Activated CD4-positive, alpha-beta memory T cell treated with anti-CD3 and anti-CD28 coated beads, Interleukin-2, amount 10 ng/mL, durations not matched to agents 7 days and 5 days (primary cell): ENCODE results near the gene ANKRD34A. TPM values are rescaled to one million over a fixed set of nuclear protein-coding genes. Genes with fewer than 3 reads are reported as not detected.

ENCODE experiments used
- CTCF ChIA-PET: fragments of 350-600 bp; sonication (Branson Sonifier 250); formaldehyde crosslinking; loops from one replicate; lab custom pipeline; 2021; ENCODE audit warnings: antibody characterized with exemption, inconsistent platforms; lab: Charles Lee
- POLR2A ChIA-PET: fragments of 350-600 bp; sonication (Branson Sonifier 250); formaldehyde crosslinking; loops from one replicate; lab custom pipeline; 2021; ENCODE audit warnings: antibody characterized with exemption; lab: Charles Lee
- DNase-seq: peaks from one replicate; pipeline ENCODE4 v3.0.0-alpha.2; 2020
- H3K27ac Mint-ChIP-seq: one replicate; pipeline ENCODE4 v1.8.0; 2021; ENCODE audit warnings: mild to moderate bottlenecking, mixed read lengths
- H3K27me3 Mint-ChIP-seq: one replicate; pipeline ENCODE4 v1.8.0; 2021; ENCODE audit warnings: mixed read lengths
- H3K36me3 Mint-ChIP-seq: one replicate; pipeline ENCODE4 v1.8.0; 2021; ENCODE audit warnings: low read depth, mixed read lengths
- H3K4me1 Mint-ChIP-seq: one replicate; pipeline ENCODE4 v1.8.0; 2021; ENCODE audit warnings: mixed read lengths
- H3K4me3 Mint-ChIP-seq: one replicate; pipeline ENCODE4 v1.8.0; 2021; ENCODE audit warnings: mild to moderate bottlenecking, mixed read lengths
- H3K9me3 Mint-ChIP-seq: one replicate; pipeline ENCODE4 v1.8.0; 2021; ENCODE audit warnings: mixed read lengths
- total RNA-seq, 2 experiments: library from RNA; stranded (reverse); gene quantifications; one replicate each; pipeline ENCODE4 v1.2.3, GENCODE V29; 2021

The ANKRD34A gene
- total RNA-seq: 1 to 10 TPM; 2.9 to 3.7 TPM

GRCh38 chr1:145964328-145965118 lies at the start of gene ANKRD34A, which contains the start of gene POLR3GL:
ANKRD34A (minus strand) TSS chr1:145964575; CDS start chr1:145961759, 2,816 bp downstream.
POLR3GL (plus strand) TSS chr1:145964690; CDS start chr1:145974866, 10,176 bp downstream.
- Mint-ChIP-seq H3K9me3 (peaks cover 5% of the 10 kb centered on the region), H3K36me3 (peaks cover 14% of the 10 kb centered on the region), H3K4me1 (peaks cover 48% of the 10 kb centered on the region), H3K27me3 (peaks cover 3% of the 10 kb centered on the region), H3K4me3 (peak within 1 kb of the TSS; percentile 96), H3K27ac (peak within 1 kb of the TSS; percentile 79)
- POLR2A ChIA-PET: interaction anchor here (0.9 to 12.6 kb wide), 35 partner anchors 9 to 684 kb away, joined by 3 to 264 read pairs (median 6); partner anchors contain the start of genes ANKRD35, HJV, NUDT17 and PEX11B
- CTCF ChIA-PET: interaction anchor here (0.6 to 4.7 kb wide), 19 partner anchors 12 to 119 kb away, joined by 3 to 69 read pairs (median 5); partner anchors contain the start of genes ITGA10, NUDT17, PIAS3 and RBM8A
- DNase-seq: peak; percentile 95

DNA sequence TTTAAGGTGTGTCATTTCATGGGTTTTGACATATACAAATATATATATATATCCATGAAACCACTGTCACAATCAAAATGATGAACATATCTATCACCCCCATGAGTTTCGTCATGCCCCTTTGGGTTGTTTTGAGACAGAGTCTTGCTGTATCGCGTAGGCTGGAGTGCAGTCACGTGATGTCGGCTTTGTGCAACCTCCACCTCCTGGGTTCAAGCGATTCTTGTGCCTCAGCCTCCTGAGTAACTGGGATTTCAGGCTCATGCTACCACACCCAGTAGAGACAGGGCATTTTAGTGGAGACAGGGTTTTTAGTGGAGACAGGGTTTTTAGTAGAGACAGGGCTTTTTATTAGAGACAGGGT lies 49.2 kb upstream of the ANKRD34A start:
- DNase-seq: no peak
- H3K36me3 Mint-ChIP-seq: no peaks in the 10 kb centered on the region
- H3K27ac Mint-ChIP-seq: no peak overlapping the region

DNA sequence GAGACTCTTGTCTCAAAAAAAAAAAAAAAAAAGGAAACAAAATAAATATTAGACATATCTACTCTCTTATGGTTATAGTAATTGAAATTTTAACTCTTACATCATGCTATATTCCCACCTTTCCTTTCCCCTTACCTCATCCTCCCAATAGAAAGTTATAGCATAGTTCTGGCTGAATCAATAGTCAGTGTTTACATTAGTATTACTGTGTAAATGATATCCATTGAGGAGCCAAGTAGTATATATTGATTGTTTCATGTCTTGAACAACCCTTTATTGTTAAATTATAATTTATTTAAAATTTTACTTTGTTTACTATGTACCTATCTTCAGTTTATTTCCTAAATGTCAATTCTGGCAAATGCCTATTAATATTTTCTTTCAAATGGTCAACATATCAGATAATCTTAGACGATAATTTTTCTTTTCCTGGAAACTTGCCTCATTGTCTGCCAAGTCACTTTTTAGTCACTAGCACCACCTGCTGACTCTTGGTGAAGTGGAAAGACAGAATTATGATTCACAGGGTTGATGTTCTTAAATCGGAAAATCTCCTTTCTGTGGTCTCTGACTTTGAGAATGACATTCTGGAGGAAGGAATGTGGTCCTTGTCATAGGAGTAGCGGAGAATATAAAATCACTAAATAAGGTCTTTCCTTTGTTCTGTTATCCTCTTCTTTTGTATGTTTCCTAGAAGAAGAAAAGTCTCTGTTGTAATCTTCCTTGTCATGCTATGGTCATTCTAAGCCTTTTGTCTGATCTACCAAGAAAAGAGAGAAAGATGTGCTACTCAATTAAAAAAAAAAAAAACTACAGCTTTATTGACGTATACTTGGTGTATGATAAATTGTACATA lies 48.6 kb upstream of the ANKRD34A start:
- Mint-ChIP-seq H3K36me3 (no peaks in the 10 kb centered on the region), H3K27me3 (peaks cover 20% of the 10 kb centered on the region), H3K9me3 (no peaks in the 10 kb centered on the region), H3K4me3 (no peak overlapping the region), H3K27ac (no peak overlapping the region), H3K4me1 (peaks cover 11% of the 10 kb centered on the region)
- POLR2A ChIA-PET: interaction anchor here (2.1 to 10.3 kb wide), 3 partner anchors 19 to 49 kb away, joined by 6 to 146 read pairs (median 53); partner anchors contain the start of genes ANKRD34A, POLR3GL and TXNIP
- CTCF ChIA-PET: interaction anchor here (0.6 to 14.9 kb wide), 10 partner anchors 9 to 167 kb away, joined by 3 to 349 read pairs (median 6); partner anchors contain the start of genes ANKRD34A, HJV, NUDT17 and POLR3GL
- peak; percentile 62 for DNase-seq

More for the DNA sequence above, 49.2 kb upstream of the ANKRD34A start:
- POLR2A ChIA-PET: interaction anchor here (2.1 to 10.3 kb wide), 3 partner anchors 20 to 49 kb away, joined by 6 to 146 read pairs (median 53); partner anchors contain the start of genes ANKRD34A, POLR3GL and TXNIP
- Mint-ChIP-seq H3K4me3 (no peak overlapping the region), H3K4me1 (peaks cover 11% of the 10 kb centered on the region), H3K27me3 (peaks cover 26% of the 10 kb centered on the region), H3K9me3 (no peaks in the 10 kb centered on the region)
- CTCF ChIA-PET: interaction anchor here (1.0 to 14.9 kb wide), 4 partner anchors 33 to 167 kb away, joined by 3 to 349 read pairs (median 48); partner anchors contain the start of gene NUDT17

DNA sequence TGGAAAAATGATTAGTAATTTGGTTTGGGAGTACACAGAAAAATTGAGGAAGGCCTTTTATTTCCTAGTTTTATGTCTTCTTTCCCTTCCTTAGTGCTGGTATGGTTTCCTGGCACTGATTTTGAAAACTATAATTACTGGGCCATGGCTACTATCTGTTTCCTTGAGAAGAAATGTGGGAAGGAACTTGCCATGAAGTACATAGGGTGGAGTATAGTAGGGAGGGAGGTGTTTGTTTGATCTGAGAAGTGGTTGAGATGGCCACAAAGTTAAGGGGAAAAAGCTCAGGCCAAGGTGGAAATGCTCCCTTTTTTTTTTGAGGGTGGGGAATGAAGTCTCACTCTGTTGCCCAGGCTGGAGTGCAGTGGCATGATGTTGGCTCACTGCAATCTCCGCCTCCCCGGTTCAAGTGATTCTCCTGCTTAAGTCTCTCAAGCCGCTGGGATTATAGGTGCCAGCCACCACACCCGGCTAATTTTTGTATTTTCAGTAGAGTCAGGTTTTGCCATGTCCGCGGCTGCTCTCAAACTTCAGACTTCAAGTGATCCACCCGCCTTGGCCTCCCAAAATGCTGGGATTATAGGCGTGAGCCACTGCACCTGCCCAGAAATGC lies 45.9 kb upstream of the ANKRD34A start:
- ChIA-PET CTCF (interaction anchor here (1.1 to 14.9 kb wide), 5 partner anchors 22 to 164 kb away, joined by 3 to 349 read pairs (median 16); partner anchors contain the start of genes ANKRD34A, NUDT17, PIAS3 and POLR3GL), POLR2A (interaction anchor here (1.6 to 10.3 kb wide), 3 partner anchors 17 to 46 kb away, joined by 4 to 146 read pairs (median 53); partner anchors contain the start of genes ANKRD34A, POLR3GL and TXNIP)
- Mint-ChIP-seq H3K9me3 (no peaks in the 10 kb centered on the region), H3K4me1 (peaks cover 31% of the 10 kb centered on the region), H3K27ac (no peak overlapping the region), H3K36me3 (no peaks in the 10 kb centered on the region), H3K27me3 (peaks cover 5% of the 10 kb centered on the region), H3K4me3 (no peak overlapping the region)
- no peak for DNase-seq

- CTCF ChIA-PET: interaction anchor here (0.7 to 14.9 kb wide), 12 partner anchors 10 to 180 kb away, joined by 3 to 349 read pairs (median 6); partner anchors contain the start of genes ANKRD34A, LIX1L, NUDT17 and PEX11B
- Mint-ChIP-seq H3K27me3 (no peaks in the 10 kb centered on the region), H3K4me3 (peak overlapping the region; percentile 55), H3K36me3 (no peaks in the 10 kb centered on the region), H3K9me3 (no peaks in the 10 kb centered on the region), H3K4me1 (peaks cover 36% of the 10 kb centered on the region), H3K27ac (peak overlapping the region; percentile 87)
- POLR2A ChIA-PET: interaction anchor here (0.9 to 10.3 kb wide), 12 partner anchors 14 to 148 kb away, joined by 3 to 146 read pairs (median 8); partner anchors contain the start of genes ANKRD34A, LIX1L, PEX11B and PIAS3
- DNase-seq: no peak
These were observed 43.2 kb upstream of the ANKRD34A start for GRCh38 chr1:146007489-146008133.

DNA sequence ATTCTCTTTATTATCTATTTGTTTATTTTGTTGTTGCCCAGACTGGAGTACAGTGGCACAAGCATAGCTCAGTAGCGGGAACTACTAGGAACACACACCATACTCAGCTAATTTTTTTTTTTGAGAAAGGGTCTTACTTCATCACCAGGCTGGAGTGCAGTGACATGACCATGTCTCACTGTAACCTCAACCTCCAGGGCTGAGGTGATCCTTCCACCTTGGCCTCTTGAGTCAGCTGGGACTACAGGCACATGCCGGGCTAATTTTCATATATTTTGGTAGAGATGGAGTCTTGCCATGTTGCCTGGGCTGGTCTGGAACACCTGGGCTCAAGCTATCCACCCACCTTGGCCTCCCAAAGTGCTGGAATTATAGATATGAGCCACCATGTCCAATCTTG lies 37.3 kb upstream of the ANKRD34A start:
- no peaks in the 10 kb centered on the region for H3K36me3 Mint-ChIP-seq
- ChIA-PET POLR2A (interaction anchor here (0.8 to 6.8 kb wide), 6 partner anchors 9 to 74 kb away, joined by 3 to 124 read pairs (median 6); partner anchors contain the start of genes LIX1L and RBM8A), CTCF (interaction anchor here (14.9 kb wide), 1 partner anchor 22 kb away, joined by 349 read pairs; no protein-coding TSS in a partner anchor)
- no peaks in the 10 kb centered on the region for H3K27me3 Mint-ChIP-seq
- no peak overlapping the region for H3K4me3 Mint-ChIP-seq
- no peak overlapping the region for H3K27ac Mint-ChIP-seq
- no peaks in the 10 kb centered on the region for H3K9me3 Mint-ChIP-seq
- peaks cover 63% of the 10 kb centered on the region for H3K4me1 Mint-ChIP-seq
- no peak for DNase-seq

DNA sequence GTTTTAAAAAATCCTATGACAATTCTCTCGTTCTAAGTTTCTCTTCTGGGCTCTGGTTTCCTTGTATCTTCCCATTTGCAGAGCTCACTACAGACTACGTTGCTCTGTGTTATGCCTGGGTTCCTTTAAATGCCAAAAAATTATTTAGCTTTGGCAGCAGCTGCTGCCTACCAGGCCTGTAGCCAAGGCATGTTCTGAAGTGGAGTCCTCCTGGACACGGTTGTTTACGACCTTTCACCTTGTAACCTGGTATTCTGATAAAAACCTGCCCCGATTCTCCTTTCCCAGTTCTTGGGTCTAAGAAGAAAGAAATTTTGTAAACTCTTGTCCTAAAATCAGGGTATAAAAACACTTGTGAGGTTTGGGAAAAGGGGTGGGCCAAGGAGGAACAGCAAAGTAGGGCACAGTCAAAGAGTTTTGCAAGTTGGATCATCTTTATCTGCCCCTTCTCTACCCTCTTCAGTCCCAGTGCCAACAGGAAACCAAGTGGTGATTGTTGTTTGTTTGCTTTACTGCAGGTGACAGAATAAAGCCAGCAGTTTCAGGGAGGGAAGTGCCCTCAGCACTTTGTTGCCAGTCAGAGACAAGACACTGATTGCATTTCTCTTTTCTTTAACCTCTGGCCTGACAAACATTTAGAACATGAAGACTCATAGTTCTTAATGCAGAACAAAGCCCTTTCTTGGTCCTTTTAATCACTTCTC lies 35.1 kb upstream of the ANKRD34A start:
- Mint-ChIP-seq H3K27ac (peak overlapping the region; percentile 97), H3K4me1 (peaks cover 45% of the 10 kb centered on the region), H3K27me3 (no peaks in the 10 kb centered on the region), H3K4me3 (peak overlapping the region; percentile 47), H3K36me3 (peaks cover 20% of the 10 kb centered on the region), H3K9me3 (no peaks in the 10 kb centered on the region)
- ChIA-PET CTCF (interaction anchor here (4.0 to 13.8 kb wide), 2 partner anchors 7 to 21 kb away, joined by 30 to 177 read pairs; no protein-coding TSS in a partner anchor), POLR2A (interaction anchor here (0.6 to 12.9 kb wide), 6 partner anchors 8 to 41 kb away, joined by 3 to 582 read pairs (median 34); partner anchors contain the start of gene LIX1L)
- DNase-seq: peak; percentile 35

DNA sequence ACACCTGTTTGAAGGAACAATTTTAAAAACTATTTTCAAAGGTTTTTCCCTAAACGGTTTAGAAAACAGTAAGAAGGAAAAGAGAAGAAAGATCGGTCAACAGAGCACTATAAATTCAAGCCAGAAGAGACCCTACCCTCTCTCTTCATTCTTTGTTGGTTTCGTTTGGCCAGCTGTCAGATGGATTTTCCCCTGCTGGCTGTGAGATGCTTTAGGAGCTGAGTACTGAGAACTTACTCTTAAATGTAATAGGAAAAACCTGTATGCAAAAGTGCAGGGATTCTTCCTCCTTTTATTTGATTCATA lies 33.3 kb upstream of the ANKRD34A start:
- Mint-ChIP-seq H3K27me3 (no peaks in the 10 kb centered on the region), H3K4me3 (peak overlapping the region; percentile 93), H3K4me1 (peaks cover 58% of the 10 kb centered on the region), H3K36me3 (peaks cover 39% of the 10 kb centered on the region), H3K9me3 (no peaks in the 10 kb centered on the region), H3K27ac (peak overlapping the region; percentile 97)
- CTCF ChIA-PET: interaction anchor here (1.2 to 13.8 kb wide), 7 partner anchors 9 to 40 kb away, joined by 3 to 177 read pairs (median 6); partner anchors contain the start of genes ANKRD34A, LIX1L and POLR3GL
- POLR2A ChIA-PET: interaction anchor here (0.6 to 12.9 kb wide), 12 partner anchors 7 to 138 kb away, joined by 3 to 582 read pairs (median 18); partner anchors contain the start of genes ANKRD34A, LIX1L, POLR3GL and RBM8A
- DNase-seq: no peak

DNA sequence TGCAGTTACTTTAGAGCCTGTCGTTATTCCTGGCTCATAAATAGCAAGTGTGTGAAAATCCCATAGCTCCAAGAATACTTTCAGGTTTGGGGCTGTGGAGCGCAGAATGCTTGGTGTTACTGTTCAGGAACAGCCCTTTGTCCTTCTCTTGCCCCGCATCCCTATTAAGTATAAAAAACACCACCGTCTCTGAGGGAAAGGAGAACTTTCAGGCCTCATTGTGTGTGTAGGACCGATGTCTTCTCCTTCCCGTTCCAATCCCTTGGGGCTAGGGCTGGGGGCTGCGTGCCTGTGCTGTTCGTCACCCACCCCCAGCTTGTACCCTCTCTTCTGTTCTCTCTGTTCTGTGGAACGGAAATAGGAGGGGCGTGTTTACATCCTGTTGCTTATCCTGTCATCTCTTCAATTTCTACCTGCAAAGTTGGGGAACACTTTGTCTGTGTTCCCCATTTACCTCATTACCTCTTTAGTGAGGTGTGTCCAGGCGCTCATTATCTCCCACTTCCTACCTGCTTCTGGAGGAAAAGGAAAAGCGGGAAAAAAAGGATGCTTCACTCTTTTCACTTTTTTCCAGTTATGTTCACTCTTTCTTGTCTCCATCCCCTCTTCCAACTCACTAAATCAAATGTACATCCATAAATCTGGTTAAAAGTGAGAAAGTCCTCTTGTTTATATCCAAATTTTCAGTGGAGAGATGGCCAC lies 32.8 kb upstream of the ANKRD34A start:
- peaks cover 44% of the 10 kb centered on the region for H3K36me3 Mint-ChIP-seq
- peak; percentile 61 for DNase-seq
- H3K9me3 Mint-ChIP-seq: no peaks in the 10 kb centered on the region
- ChIA-PET POLR2A (interaction anchor here (0.8 to 12.9 kb wide), 14 partner anchors 11 to 122 kb away, joined by 3 to 582 read pairs (median 7); partner anchors contain the start of genes ANKRD34A, LIX1L, POLR3GL and RBM8A), CTCF (interaction anchor here (0.9 to 13.8 kb wide), 10 partner anchors 9 to 152 kb away, joined by 3 to 177 read pairs (median 4); partner anchors contain the start of genes ANKRD34A, LIX1L, NUDT17 and POLR3GL)
- H3K27ac Mint-ChIP-seq: peak overlapping the region; percentile 97
- peaks cover 62% of the 10 kb centered on the region for H3K4me1 Mint-ChIP-seq
- H3K27me3 Mint-ChIP-seq: no peaks in the 10 kb centered on the region
- H3K4me3 Mint-ChIP-seq: peak overlapping the region; percentile 93
